Measurements from ENCODE around the gene TSPAN11.
"Not testable (repeated sequence)": the region's sequence is repeated elsewhere in the genome, so short reads cannot be mapped to it uniquely, and the experiment has no call there.

The TSPAN11 gene

GRCh38 chr12:31019561-31019960, 93.0 kb downstream of the TSPAN11 start:
- no peak for DNase-seq (ENCODE audit: low spot score)

GRCh38 chr12:31019976-31020375, 93.4 kb downstream of the TSPAN11 start:
- DNase-seq (ENCODE audit: low spot score) = no peak

GRCh38 chr12:31020385-31021166, 94.0 kb downstream of the TSPAN11 start:
- no peak for DNase-seq (ENCODE audit: low spot score)

GRCh38 chr12:31021181-31021580, 94.6 kb downstream of the TSPAN11 start:
- DNase-seq (ENCODE audit: low spot score) = no peak

GRCh38 chr12:31021809-31022494, 95.4 kb downstream of the TSPAN11 start:
- DNase-seq (ENCODE audit: low spot score) = no peak

GRCh38 chr12:31023271-31023724, 96.8 kb downstream of the TSPAN11 start:
- no peak for DNase-seq (ENCODE audit: low spot score)

- no peak for DNase-seq (ENCODE audit: low spot score)
Measured at GRCh38 chr12:31026202-31026601, 99.7 kb downstream of the TSPAN11 start.

GRCh38 chr12:31027006-31027405, 100.5 kb downstream of the TSPAN11 start:
- DNase-seq (ENCODE audit: low spot score) = not testable (repeated sequence)

GRCh38 chr12:31029468-31029867, 102.9 kb downstream of the TSPAN11 start:
- no peak for DNase-seq (ENCODE audit: low spot score)

GRCh38 chr12:31029916-31030562, 103.5 kb downstream of the TSPAN11 start:
- no peak for DNase-seq (ENCODE audit: low spot score)

- DNase-seq (ENCODE audit: low spot score) = no peak
Measured at GRCh38 chr12:31031951-31032335, 105.4 kb downstream of the TSPAN11 start.

GRCh38 chr12:31033146-31033545, 106.6 kb downstream of the TSPAN11 start:
- no peak for DNase-seq (ENCODE audit: low spot score)

GRCh38 chr12:31033681-31034080, 107.1 kb downstream of the TSPAN11 start:
- DNase-seq (ENCODE audit: low spot score) = no peak

GRCh38 chr12:31034372-31034771, 107.8 kb downstream of the TSPAN11 start:
- DNase-seq (ENCODE audit: low spot score) = no peak

GRCh38 chr12:31035226-31035625, 108.7 kb downstream of the TSPAN11 start:
- DNase-seq (ENCODE audit: low spot score) = no peak

- DNase-seq (ENCODE audit: low spot score) = no peak
Measured at GRCh38 chr12:31035967-31036665, 109.6 kb downstream of the TSPAN11 start.

- no peak for DNase-seq (ENCODE audit: low spot score)
Measured at GRCh38 chr12:31037028-31037427, 110.5 kb downstream of the TSPAN11 start.

GRCh38 chr12:31037931-31038330, 111.4 kb downstream of the TSPAN11 start:
- no peak for DNase-seq (ENCODE audit: low spot score)

- DNase-seq (ENCODE audit: low spot score) = no peak
Measured at GRCh38 chr12:31041033-31041564, 114.6 kb downstream of the TSPAN11 start.

Measured in D341Med (cell line).